HG03565 (cell line): ENCODE results near the gene SDSL.

ENCODE experiments used
- ATAC-seq: cut with Tn5 transposase; IDR thresholded peaks from one replicate; pipeline ENCODE4 v1.9.1; 2021; ENCODE audit warnings: mild to moderate bottlenecking, moderate library complexity; ENCODE audit not compliant: unreplicated experiment

SDSL gene

DNA sequence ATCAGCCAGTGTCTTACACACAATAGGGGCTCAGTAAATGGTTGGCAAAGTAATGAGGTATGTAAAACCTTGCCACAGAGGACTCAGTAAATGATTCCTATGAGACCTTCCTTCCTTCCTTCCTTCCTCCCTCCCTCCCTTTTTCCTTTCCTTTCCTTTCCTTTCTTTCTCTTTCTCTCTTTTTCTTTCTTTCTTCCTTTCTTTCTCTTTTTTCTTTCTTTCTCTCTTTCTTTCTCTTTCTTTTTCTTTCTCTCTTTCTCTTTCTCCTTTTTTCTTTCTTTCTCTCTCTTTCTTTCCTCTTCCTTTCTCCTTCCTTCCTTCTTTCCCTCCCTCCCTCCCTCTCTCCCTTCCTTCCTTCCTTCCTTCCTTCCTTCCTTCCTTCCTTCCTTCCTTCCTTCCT is 26.0 kb upstream of the SDSL start:
- ATAC-seq: no peak

DNA sequence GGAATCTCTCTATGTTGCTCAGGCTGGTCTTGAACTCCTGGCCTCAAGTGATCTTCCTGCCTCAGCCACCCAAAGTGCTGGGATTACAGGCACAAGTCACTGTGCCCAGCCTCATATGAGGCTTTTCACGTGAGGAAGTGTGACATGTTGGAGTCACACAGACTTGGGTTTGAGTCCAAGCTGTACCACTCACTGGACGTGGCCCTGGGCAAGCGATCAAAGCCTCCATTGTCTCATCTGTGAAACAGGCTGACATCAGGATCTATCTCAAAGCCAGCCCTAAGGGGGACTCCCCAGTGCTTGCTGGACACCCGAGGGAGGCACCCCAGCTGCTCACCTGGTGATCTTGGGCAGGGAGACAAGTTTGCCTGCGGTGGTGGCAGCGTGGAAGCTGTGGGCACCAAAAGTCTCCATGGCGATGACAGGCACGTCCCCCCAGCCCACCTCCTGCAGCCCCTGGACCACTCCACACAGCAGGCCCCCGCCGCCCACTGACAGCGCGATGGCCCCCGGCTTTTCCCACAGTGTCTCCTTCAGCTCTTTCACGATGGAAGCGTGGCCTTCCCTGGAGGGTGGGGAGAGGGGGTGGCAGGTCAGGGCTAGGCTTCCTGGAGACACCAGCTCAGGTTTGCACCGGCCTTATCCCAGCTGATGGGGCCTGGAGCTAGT is 25.2 kb upstream of the SDSL start:
- ATAC-seq: no peak

DNA sequence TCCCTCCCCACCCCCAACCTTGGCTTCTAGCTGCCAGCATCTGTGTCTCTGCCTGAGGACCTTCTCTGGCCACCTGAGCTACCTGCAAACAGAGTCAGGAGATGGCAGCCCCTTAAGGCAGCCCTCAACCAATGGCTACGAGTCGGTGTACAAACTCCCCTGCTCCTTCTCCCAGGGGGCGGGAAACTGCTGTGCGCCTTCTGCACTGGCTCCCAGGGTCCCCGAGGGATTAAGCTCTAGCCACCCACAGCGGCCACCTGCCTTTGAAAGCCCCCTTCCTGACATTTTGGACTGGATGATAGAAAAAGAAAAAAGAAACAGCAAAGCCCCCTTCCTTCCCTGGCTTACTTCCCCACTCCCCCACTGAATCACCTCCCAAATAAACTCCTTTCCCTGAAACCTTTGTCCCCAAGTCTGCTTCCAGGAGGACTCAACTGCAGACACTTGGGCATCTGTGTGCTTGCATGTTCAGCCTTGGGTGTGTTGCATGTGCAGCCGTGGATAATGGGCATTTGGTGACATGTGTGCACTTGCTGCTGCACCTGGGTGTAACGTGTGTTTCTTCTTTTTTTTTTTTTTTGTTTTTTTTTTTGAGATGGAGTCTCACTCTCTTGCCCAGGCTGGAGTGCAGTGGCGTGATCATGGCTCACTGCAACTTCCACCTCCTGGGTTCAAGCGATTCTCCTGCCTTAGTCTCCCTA is 24.5 kb upstream of the SDSL start:
- ATAC-seq: no peak

DNA sequence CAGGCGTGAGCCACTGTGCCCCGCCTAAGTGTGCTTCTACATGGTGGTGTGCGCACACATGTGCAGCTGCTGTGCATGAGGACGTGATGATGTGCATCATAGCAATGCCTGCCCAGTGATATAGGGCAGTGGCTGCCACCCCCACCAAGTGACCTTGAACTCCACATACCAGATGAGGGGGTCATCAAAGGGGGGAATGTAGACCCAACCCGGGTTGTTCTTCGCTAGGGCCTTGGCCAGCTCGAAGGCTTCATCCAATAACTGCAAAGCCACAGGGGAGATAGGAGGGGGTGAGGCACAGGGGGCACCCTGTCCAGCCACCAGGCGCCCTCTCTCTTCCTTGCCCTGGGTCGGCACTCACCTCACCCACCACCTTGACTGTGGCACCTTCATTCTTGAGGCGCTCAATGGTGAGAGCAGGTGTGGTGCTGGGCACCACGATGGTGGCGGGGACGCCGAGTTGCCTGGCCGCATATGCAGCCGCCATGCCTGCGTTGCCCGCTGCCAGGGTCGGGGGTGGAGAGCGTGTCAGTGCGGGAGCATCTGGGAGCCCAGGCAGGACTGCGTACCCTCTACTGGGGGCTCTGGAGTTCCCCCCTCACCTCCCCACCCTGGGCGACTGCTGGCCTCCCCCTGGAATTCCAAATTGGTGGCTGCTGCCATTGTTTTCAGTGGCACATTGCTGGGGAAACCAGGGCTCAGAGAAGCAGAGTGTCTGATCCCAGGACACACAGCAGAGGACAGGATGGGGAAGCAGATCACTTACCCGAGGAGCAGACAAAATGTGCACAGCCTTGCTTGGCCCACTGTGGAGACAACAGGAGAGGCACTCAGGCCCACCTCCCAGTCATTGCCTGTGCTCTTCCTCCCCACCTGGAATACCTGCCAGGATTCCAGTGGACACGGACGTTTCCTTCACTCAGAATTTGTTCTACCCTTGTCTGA is 23.6 kb upstream of the SDSL start:
- ATAC-seq: no peak

DNA sequence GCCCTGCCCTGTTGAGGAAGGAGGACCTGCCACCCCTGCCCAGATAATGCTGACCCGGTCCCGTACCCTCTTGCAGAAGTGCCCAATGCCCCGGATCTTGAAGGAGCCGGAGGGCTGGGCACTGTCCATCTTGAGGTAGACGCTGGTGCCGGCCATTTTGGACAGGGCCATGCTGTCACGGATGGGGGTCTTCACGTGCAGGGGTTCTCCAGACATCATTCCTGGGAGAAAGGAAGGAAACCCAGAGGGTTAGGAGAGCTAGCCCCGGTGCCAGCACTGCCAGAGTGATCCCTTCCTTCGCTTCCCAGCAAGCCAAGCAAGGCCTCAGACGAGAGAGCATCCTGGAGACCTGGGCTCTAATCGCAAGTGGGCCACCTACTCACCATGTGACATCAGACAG is 22.7 kb upstream of the SDSL start:
- no peak for ATAC-seq

DNA sequence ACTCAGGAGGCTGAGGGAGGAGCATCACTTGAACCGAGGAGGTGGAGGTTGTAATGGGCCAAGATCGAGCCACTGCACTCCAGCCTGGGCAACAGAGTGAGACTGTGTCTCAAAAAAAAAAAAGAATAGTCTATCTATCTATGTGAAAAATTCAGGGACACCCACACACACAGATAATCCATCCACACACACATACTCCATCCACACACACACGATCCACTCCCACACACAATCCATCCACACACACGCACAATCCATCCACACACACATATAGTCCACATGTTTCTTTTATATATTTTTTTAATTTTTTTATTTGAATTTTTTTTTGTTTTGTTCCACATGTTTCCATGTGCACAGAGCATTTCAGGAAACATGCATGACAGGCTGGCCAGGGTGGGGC is 21.8 kb upstream of the SDSL start:
- ATAC-seq: no peak

DNA sequence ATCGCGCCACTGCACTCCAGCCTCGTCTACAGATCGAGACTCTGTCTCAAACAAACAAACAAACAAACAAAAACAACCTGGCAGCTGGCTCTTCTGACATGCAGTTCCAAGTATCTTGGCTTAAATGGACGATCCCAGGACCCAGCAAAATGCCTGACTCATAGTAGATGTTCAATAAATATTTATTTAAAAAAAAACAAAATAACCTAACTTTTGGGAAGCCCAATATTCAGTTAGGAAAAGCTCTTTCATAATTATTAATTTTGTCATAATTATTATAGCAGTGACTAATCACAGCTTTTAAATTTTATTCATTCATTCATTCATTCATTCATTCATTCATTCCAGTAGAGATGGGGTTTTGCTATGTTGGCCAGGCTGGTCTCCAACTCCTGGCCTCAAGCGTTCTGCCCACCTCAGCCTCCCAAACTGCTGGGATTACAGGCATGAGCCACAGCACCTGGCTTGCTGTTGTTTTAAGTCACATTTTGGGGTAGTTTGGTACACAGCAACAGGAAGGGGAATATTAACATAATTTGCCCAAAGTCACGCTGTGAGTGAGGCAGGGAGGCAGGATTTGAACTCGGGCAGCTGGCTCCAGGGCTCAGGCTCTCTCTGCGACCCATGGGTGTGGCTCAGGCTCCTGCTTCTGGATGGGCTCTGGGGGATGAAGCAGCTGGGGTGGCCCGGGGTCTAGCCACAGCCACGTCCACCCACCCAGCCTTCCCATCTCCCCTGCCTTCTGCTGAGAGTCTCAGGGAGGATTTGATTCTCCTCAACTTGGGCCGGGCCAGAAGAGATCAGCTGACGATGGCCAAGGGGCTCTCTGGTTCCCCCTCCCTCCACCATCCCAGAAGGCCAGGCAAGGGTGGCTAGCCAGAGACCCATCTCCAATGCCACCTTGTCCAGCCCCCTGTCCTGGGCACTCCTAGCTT is 20.8 kb upstream of the SDSL start:
- no peak for ATAC-seq

DNA sequence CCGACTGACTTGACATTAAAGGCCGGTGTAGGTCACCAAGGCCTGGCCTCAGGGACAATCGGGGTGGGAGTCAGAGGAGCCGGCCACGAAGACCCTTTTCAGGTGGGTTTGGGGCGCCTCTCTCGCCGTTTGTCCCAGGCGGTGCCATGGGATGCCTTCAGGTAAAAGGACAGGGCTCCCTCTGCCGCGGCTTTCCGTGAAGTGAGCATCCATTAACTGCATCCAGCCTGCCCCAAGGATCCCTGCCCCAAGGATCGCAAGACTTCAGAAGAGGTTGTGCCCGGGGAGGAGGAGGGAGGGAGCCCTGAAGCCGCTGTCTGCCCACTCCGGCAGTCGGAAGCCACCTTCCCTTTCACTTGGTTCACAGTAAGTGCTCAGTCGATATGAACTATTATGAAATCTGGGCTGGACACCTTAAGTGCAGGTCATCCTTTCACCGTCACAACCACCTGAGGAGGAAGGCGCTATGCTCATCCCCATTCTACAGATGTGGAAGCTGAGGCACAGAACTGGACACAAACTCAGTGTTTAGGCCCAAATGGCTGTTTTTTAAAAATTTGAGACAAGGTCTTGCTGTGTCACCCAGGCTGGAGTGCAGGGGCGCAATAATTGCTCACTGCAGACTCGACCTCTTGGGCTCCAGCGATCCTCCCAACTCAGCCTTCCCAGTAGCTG is 19.5 kb upstream of the SDSL start:
- ATAC-seq: no peak

DNA sequence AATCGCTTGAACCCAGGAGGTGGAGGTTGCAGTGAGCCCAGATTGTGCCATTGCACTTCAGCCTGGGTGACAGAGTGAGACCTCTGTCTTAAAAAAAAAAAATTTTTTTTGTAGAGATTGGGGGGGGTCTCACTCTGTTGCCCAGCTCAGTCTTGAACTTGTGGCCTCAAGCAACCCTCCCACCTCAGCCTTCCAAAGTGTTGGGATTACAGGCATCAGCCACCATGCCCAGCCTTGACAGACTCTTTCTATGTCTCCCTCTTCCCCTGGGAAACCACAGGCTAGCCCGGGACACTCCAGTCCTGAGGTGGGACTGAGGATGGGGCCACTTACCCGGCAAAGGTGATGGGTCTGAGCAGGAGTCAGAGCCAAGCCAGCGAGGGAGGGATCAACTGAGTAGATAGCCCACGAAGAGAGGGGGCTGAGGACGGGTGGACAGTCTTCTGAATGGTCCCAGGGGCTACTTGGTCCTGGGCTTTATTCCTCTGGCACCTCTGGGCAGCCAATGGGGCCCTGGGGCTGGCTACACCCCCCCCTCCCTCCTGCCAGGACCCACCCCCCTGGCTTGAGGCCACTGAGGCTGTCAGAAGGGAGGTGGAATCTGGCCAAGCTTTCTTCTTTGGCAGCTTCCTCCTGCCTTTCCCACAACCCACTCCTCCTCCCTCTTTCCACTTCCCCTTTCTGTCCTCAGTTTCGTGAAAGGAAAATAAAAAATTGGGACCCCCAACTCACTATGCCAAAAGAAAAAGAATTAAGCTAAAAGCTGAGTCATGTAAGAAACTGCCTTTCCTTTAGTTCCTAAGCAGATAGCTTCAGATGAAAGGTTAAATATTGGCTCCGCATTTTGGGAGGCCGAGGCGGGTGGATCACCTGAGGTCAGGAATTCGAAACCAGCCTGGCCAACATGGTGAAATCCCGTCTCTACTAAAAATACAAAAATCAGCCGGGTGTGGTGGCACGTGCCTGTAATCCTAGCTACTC is 18.5 kb upstream of the SDSL start, which contains the start of gene SDS:
Gene SDS, minus strand, starts transcription at position 453 of the 981 bp plus-strand sequence. CDS start 4,179 bp downstream, outside the sequence.
- ATAC-seq: no peak

DNA sequence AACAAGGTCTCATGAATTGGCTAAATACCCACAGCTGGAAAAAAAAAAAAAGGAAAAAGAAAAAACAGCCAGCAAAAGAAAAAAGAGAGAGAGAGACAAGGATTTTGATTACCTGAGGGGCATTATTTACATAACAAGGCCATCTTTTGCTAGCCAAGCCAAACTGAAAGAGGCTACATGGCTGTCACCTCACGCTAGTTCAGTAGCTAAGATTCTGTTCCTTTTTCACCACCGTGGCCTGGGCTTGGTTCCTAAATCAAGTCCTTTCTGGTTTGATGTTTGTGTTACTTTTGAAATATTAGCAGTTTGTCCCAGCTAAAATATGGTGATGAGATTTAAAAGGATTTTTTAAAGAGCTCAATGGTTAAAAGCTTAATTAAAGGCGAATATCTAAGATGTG is 16.5 kb upstream of the SDSL start:
- no peak for ATAC-seq

DNA sequence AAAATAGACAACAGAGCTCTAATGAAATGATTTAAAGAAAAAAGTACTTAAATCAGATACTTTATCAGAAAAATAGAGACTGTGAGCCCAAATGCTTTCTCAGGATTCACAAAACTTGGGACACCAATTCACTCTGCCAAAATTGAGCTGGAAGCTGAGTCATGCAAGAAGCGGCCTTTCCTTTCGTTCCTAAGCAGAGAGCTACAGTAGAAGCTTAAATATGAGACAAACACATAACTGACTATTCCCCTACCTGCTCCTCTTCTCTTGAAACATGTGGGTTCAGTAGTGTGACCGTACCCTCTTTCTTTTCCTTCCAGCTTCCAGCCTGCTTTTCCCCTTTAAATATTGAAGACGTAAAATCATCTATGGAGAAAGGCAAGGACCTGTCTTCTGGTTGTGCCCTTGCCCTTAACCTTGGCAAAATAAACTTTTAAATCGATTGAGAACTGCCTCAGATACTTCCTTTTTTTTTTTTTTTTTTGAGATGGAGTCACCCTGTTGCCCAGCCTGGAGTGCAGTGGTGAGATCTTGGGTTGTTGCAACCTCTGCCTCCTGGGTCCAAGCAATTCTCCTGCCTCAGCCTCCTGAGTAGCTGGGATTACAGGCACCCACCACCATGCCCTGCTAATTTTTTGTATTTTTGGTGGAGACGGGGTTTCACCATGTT is 14.1 kb upstream of the SDSL start:
- no peak for ATAC-seq

DNA sequence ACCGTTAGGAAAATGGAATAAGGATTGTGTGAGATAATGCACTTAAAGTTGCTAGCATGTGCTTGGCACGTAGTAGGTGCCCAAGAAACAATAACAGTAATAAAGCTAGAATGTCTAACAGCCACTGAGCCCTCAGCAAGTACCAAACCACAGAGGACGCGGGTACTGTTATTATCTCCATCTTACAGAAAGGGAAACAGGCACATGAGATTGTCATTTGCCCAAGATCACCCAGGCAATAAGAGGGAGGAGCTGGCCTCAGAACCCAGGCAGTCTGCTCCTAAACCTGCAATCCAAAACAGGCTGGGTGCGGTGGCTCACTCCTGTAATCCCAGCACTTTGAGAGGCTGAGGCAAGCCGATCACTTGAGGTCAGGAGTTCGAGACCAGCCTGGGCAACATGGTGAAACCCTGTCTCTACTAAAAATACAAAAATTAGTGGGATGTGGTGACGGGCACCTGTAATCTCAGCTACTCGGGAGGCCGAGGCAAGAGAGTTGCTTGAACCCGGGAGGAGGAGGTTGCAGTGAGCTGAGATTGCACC is 13.4 kb upstream of the SDSL start:
- ATAC-seq: no peak

DNA sequence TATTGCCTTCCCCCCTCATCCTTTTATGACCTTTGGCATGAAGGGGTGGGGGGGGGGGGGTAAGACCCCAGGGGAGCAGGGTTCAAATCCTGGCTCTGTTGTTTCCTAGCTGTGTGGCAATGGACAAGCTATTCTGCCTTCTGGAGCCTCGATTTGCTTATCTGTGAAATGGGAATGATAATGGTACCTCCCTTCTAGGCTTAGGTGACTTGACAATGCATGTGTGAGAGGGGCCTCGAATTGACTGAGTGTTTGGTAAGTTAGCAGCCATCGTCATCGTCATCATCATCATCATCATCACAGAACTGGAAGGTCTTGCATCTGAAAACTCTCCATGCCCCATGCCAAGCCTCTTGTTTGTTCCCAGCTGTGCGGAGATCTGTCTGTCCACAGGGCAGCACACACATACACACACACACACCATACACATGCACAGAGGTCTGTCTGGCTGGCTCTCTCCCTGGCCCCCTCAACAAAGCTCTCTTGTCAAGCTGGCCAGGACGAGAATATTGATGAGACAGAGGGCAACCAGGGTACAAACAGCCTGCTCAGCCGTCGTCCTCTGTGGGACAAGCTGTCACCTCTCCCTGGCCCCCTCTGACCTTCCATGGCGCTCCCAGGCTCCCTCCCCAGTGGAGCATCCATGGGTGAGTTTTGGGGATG is 12.6 kb upstream of the SDSL start:
- ATAC-seq: no peak

DNA sequence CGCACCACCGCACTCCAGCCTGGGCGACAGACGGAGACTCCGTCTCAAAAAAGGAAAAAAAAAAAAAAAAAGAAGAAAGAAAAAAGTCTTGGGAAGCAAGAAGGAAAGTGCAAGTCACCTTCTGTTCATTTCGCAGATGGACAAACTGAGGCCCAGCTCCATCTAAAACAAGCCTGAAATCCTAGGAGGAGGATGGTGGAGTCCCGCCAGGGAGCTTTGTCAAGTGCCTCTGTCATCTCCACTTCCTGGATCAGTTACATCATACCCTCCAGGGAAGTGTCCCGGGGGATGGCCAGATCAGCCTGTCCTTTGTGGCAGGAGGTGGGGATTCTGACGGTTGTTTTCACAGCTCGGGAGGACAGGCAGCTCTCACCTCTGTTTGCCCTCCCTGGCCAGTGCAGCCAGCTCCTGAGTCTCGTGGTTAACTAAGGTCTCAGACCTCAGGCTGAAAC is 8.7 kb upstream of the SDSL start:
- no peak for ATAC-seq

DNA sequence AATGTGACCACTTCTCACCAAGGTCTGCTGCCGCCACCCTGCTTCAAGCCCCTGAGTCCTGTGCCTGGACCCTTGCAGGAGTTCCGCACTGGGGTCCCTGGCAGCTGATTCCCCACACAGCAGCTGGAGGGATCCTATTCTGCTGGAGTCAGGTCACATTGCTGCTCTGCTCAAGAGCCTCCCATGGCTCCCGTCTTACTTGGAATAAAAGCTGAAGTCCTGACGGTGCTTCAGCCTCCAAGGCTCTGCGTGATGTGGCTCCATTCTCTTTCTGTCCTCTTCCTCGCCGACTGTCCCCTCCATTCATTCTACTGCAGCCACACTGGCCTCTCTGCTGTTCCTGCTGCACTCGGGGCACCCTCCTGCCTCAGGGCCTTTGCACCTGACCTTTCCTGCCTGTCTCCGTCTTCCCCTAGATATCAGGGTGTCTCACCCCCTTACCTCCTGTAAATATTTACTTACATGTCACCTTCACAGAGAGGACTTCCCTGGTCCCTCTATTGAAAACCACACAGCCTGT is 7.6 kb upstream of the SDSL start:
- ATAC-seq: no peak

DNA sequence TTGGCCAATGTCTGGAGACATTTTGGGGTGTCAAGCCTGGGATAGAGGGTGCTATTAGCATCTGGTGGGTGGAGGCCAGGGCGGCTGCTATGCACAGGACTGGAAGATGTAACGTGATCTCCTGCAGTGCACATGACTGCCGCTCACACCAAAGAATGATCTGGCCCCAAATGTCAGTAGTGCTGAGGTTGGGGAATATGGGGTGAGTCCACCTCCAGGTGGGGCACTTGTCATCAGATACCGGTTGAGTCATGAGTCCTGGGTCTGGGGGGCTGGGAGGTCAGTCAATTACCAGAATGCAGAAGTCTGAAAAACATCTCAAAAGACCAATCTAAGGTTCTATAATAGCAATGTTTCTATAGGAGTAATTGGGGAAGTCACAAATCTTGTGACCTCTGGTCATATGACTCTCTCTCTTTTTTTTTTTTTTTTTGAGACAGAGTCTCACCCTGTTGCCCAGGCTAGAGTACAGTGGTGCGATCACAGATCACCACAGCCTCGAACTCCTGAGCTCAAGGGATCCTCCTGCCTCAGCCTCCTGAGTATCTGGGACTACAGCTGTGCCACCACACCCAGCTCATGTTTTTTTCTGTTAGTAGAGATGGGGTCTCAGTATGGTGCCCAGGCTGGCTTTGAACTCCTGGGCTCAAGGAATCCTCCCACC is 6.0 kb upstream of the SDSL start:
- no peak for ATAC-seq
